Astrocyte (in vitro differentiated cells and primary cell): ENCODE results near the gene PROSER3. TPM values are rescaled to one million over a fixed set of nuclear protein-coding genes. Genes with fewer than 3 reads are reported as not detected.

Experiments used
- DNase-seq: peaks from one replicate; pipeline ENCODE4 v3.0.0-alpha.2; 2010; ENCODE audit warnings: low read depth
- FAIRE-seq: peaks from 2 replicates; lab custom pipeline; 2011; peaks lifted over from hg19 to GRCh38; lab: Jason Lieb, UNC
- H2AFZ ChIP-seq: 2 replicates; pipeline ENCODE4 v1.6.0; 2012; ENCODE audit warnings: low read depth, low read length, inconsistent platforms
- H3K27ac ChIP-seq: 2 replicates; pipeline ENCODE4 v1.5.1; 2011; ENCODE audit warnings: low read depth, low read length, inconsistent platforms
- H3K27me3 ChIP-seq: 2 replicates; pipeline ENCODE4 v1.6.0; 2011; ENCODE audit warnings: low read length, inconsistent platforms; ENCODE audit not compliant: insufficient read depth
- H3K36me3 ChIP-seq: 2 replicates; pipeline ENCODE4 v1.5.1; 2011; ENCODE audit warnings: low read length, inconsistent platforms; ENCODE audit not compliant: insufficient read depth
- H3K4me1 ChIP-seq: 2 replicates; pipeline ENCODE4 v1.5.1; 2011; ENCODE audit warnings: low read length, inconsistent platforms; ENCODE audit not compliant: insufficient read depth
- H3K4me2 ChIP-seq: 2 replicates; pipeline ENCODE4 v1.6.0; 2012; ENCODE audit warnings: low read length, inconsistent platforms
- H3K4me3 ChIP-seq: 2 replicates; pipeline ENCODE4 v1.5.1; 2011; ENCODE audit warnings: low read depth, mild to moderate bottlenecking, low read length, inconsistent platforms; ENCODE audit not compliant: insufficient read depth
- H3K79me2 ChIP-seq: 2 replicates; pipeline ENCODE4 v1.6.0; 2012; ENCODE audit warnings: mild to moderate bottlenecking, low read length, inconsistent platforms; ENCODE audit not compliant: insufficient read depth
- H3K9ac ChIP-seq: 2 replicates; pipeline ENCODE4 v1.6.0; 2012; ENCODE audit warnings: mild to moderate bottlenecking, low read length, inconsistent platforms
- H3K9me3 ChIP-seq: 2 replicates; pipeline ENCODE4 v1.5.1; 2012; ENCODE audit warnings: low read depth, mild to moderate bottlenecking, low read length, inconsistent platforms; ENCODE audit not compliant: insufficient read depth
- H4K20me1 ChIP-seq: 2 replicates; pipeline ENCODE4 v1.6.0; 2012; ENCODE audit warnings: low read length, inconsistent platforms; ENCODE audit not compliant: insufficient read depth
- H3K27ac Mint-ChIP-seq: one replicate; pipeline ENCODE4 v1.8.0; 2021; ENCODE audit warnings: mild to moderate bottlenecking, mixed read lengths; ENCODE audit not compliant: unreplicated experiment
- H3K27me3 Mint-ChIP-seq: one replicate; pipeline ENCODE4 v1.8.0; 2021; ENCODE audit warnings: low read depth, mixed read lengths; ENCODE audit not compliant: unreplicated experiment
- H3K36me3 Mint-ChIP-seq: one replicate; pipeline ENCODE4 v1.8.0; 2021; ENCODE audit warnings: low read depth, mixed read lengths; ENCODE audit not compliant: unreplicated experiment
- H3K4me1 Mint-ChIP-seq: one replicate; pipeline ENCODE4 v1.8.0; 2021; ENCODE audit warnings: low read depth, mixed read lengths; ENCODE audit not compliant: unreplicated experiment
- H3K4me3 Mint-ChIP-seq: one replicate; pipeline ENCODE4 v1.8.0; 2021; ENCODE audit warnings: mild to moderate bottlenecking, moderate library complexity, mixed read lengths; ENCODE audit not compliant: unreplicated experiment
- H3K9me3 Mint-ChIP-seq: one replicate; pipeline ENCODE4 v1.8.0; 2021; ENCODE audit warnings: mild to moderate bottlenecking, mixed read lengths; ENCODE audit not compliant: unreplicated experiment
- EZH2 ChIP-seq: IDR thresholded peaks from 2 replicates; pipeline ENCODE4 v1.6.1; 2012; ENCODE audit warnings: mild to moderate bottlenecking, low read length, inconsistent platforms; ENCODE audit not compliant: insufficient read depth
- total RNA-seq: library from RNA; stranded (reverse); gene quantifications from 2 replicates; pipeline ENCODE4 v1.2.1, GENCODE V29; 2021
- TF ChIP-seq, protein P1 (sequence below): IDR thresholded peaks from 2 replicates; pipeline ENCODE4 v1.5.1; 2011; ENCODE audit warnings: low read depth, mild to moderate bottlenecking, inconsistent platforms, low read length, moderate library complexity; ENCODE audit not compliant: insufficient read depth

PROSER3 gene
- total RNA-seq, 1 donor from 2014 or later: 35.6 TPM

DNA sequence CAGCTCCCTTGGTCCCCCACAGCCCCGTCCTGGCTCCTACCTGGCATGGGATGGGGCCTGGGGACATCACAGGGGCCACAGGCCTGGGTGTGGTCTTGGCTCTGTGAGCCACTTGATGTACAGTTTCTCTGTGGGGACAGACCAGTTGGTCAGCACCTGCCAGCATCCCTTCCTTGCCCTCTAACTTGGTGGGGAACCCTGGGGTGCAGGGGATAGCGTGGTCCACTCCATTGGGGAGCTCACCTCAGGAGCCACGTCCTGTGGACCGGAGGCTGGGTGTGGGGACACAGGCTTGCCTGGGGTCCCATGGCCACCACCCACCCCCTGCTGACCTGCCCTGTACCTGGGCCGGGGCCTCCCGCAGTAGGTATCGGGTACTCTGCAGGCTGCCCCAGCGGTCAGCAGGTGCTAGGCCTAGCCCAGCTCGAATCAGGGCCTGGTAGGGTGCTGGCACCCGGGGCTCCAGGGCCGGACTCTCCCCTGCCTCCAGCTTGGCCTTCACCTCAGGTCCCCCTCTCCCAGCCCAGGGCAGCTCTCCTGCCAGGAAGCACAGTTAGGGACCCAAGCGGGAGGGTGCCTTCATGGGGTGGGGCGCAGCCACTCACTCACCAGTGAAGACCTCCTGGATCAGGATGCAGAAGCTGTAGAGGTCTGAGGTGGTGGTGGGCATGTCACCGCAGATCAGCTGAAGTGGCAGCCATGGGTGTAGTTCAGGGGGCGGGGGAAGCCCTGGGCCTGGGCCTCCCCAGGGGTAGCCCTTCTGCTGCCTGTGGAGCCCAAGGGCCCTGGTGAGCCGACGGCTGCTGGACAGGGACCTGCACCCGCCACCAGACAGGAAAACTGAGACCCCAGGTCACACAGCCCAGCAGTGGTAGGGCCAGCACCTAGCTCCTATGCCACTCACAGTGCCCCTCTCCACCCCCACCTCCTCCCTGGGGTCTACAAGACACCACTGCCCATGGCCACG is 32.3 kb downstream of the PROSER3 start:
- no peaks in the 10 kb centered on the region for H3K36me3 ChIP-seq
- no peak overlapping the region for H2AFZ ChIP-seq
- no peaks in the 10 kb centered on the region for H4K20me1 ChIP-seq
- H3K27ac ChIP-seq: no peak overlapping the region
- H3K27me3 ChIP-seq: no peaks in the 10 kb centered on the region
- Mint-ChIP-seq H3K9me3 (no peaks in the 10 kb centered on the region), H3K27ac (no peak overlapping the region), H3K4me3 (no peak overlapping the region), H3K4me1 (no peaks in the 10 kb centered on the region), H3K27me3 (peaks cover 30% of the 10 kb centered on the region), H3K36me3 (no peaks in the 10 kb centered on the region)
- H3K4me2 ChIP-seq: no peak overlapping the region
- H3K9me3 ChIP-seq: no peaks in the 10 kb centered on the region
- no peaks in the 10 kb centered on the region for H3K4me1 ChIP-seq
- H3K9ac ChIP-seq: no peak overlapping the region
- FAIRE-seq (no peak), DNase-seq (no peak)
- H3K4me3 ChIP-seq: no peak overlapping the region
- TF ChIP-seq, protein P1, sequence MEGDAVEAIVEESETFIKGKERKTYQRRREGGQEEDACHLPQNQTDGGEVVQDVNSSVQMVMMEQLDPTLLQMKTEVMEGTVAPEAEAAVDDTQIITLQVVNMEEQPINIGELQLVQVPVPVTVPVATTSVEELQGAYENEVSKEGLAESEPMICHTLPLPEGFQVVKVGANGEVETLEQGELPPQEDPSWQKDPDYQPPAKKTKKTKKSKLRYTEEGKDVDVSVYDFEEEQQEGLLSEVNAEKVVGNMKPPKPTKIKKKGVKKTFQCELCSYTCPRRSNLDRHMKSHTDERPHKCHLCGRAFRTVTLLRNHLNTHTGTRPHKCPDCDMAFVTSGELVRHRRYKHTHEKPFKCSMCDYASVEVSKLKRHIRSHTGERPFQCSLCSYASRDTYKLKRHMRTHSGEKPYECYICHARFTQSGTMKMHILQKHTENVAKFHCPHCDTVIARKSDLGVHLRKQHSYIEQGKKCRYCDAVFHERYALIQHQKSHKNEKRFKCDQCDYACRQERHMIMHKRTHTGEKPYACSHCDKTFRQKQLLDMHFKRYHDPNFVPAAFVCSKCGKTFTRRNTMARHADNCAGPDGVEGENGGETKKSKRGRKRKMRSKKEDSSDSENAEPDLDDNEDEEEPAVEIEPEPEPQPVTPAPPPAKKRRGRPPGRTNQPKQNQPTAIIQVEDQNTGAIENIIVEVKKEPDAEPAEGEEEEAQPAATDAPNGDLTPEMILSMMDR: no peak
- TF ChIP-seq EZH2: no peak
- H3K79me2 ChIP-seq: no peaks in the 10 kb centered on the region

DNA sequence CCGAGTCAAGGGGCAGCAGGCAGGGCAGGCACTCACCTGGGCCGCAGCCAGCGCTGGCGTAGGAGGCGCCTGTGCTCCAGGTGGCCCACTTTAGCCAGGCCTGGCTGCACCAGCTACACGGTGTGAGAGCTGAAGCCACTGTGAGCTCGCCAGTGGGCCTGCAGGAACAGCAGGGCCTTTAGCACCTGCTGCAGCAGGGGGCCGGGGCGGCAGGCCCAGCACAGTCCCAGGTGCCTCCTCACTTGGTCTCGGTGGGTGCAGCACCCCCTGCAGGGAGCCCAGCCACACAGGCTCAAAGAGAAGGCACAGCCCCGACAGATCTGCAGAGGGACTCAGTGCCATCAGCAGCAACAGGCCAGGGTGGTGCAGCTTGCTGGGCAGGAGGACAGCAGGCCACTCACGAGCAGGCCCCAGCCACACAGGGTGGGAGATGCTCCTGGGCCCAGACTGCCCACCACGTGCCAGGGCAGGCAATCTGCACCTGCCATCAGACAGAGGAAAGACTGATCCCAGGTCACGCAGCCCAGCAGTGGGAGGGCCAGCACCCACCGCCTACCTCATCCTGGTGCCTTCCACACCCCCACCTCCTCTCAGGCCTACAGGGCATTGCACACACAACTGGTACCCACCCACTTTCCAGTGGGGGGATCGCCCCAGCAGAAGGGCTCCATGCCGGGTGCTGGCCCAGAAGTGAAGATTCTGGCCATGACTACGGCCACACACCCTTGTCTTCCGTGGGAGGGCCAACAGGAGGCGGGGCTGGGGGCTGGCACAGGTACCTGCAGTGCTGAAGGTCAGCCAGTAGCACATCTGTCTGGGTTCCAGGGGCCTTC is 33.2 kb downstream of the PROSER3 start:
- Mint-ChIP-seq H3K9me3 (no peaks in the 10 kb centered on the region), H3K4me1 (no peaks in the 10 kb centered on the region), H3K27ac (no peak overlapping the region), H3K4me3 (no peak overlapping the region), H3K27me3 (peaks cover 24% of the 10 kb centered on the region), H3K36me3 (no peaks in the 10 kb centered on the region)
- FAIRE-seq (no peak), DNase-seq (no peak)
- H4K20me1 ChIP-seq: no peaks in the 10 kb centered on the region
- no peak overlapping the region for H3K4me3 ChIP-seq
- no peak overlapping the region for H3K4me2 ChIP-seq
- TF ChIP-seq, protein P1: no peak
- TF ChIP-seq EZH2: no peak
- no peaks in the 10 kb centered on the region for H3K9me3 ChIP-seq
- H3K27ac ChIP-seq: no peak overlapping the region
- H3K27me3 ChIP-seq: peaks cover 4% of the 10 kb centered on the region
- no peaks in the 10 kb centered on the region for H3K79me2 ChIP-seq
- H2AFZ ChIP-seq: no peak overlapping the region
- no peak overlapping the region for H3K9ac ChIP-seq
- H3K4me1 ChIP-seq: no peaks in the 10 kb centered on the region
- no peaks in the 10 kb centered on the region for H3K36me3 ChIP-seq
